Osteoblast (primary cell): ENCODE results near the gene RELB. TPM values are rescaled to one million over a fixed set of nuclear protein-coding genes. Genes with fewer than 3 reads are reported as not detected.

Experiments used
- DNase-seq: peaks from one replicate; pipeline ENCODE4 v3.0.0; 2011; ENCODE audit warnings: low spot score, mixed read lengths; ENCODE audit not compliant: insufficient read length; ENCODE audit errors: missing footprints
- H2AFZ ChIP-seq: 2 replicates; pipeline ENCODE4 v1.6.0; 2011; ENCODE audit warnings: mild to moderate bottlenecking, low read length
- H3K27ac ChIP-seq: 2 replicates; pipeline ENCODE4 v1.5.1; 2011; ENCODE audit warnings: mild to moderate bottlenecking, low read depth, low read length, moderate library complexity
- H3K27me3 ChIP-seq: 2 replicates; pipeline ENCODE4 v1.6.0; 2012; ENCODE audit warnings: mild to moderate bottlenecking, control low read depth, inconsistent platforms, low read length, moderate library complexity; ENCODE audit not compliant: insufficient read depth
- H3K36me3 ChIP-seq: 2 replicates; pipeline ENCODE4 v1.5.1; 2011; ENCODE audit warnings: mild to moderate bottlenecking, low read length, control low read depth, moderate library complexity; ENCODE audit not compliant: insufficient read depth
- H3K4me1 ChIP-seq: 2 replicates; pipeline ENCODE4 v1.5.1; 2011; ENCODE audit warnings: mild to moderate bottlenecking, low read length, control low read depth, moderate library complexity; ENCODE audit not compliant: insufficient read depth
- H3K4me2 ChIP-seq: 2 replicates; pipeline ENCODE4 v1.6.0; 2011; ENCODE audit warnings: mild to moderate bottlenecking, low read length; ENCODE audit not compliant: insufficient read depth
- H3K4me3 ChIP-seq: fragments of 200-600 bp; sonication (generic); 3 replicates; pipeline ENCODE4 v1.5.1; 2012; ENCODE audit warnings: mild to moderate bottlenecking, low read length, inconsistent platforms; ENCODE audit not compliant: insufficient read depth
- H3K79me2 ChIP-seq: 2 replicates; pipeline ENCODE4 v1.6.0; 2012; ENCODE audit warnings: mild to moderate bottlenecking, low read length, control low read depth, inconsistent platforms; ENCODE audit not compliant: insufficient read depth
- H3K9me3 ChIP-seq: 2 replicates; pipeline ENCODE4 v1.5.1; 2011; ENCODE audit warnings: low read depth, low read length, control low read depth
- H4K20me1 ChIP-seq: 2 replicates; pipeline ENCODE4 v1.6.0; 2012; ENCODE audit warnings: mild to moderate bottlenecking, low read length, control low read depth; ENCODE audit not compliant: insufficient read depth
- total RNA-seq: library from RNA; depleted of rRNA; stranded (reverse); fragments of >200 nt; gene quantifications from 2 replicates; pipeline ENCODE4 v1.2.3, GENCODE V29; 2012
- TF ChIP-seq, protein P1 (sequence below): IDR thresholded peaks from 2 replicates; pipeline ENCODE4 v1.5.1; 2011; ENCODE audit warnings: mild to moderate bottlenecking, low read depth, low read length, moderate library complexity; ENCODE audit errors: extremely low read depth

RELB gene
- total RNA-seq, 1 donor: 9.8 TPM

DNA sequence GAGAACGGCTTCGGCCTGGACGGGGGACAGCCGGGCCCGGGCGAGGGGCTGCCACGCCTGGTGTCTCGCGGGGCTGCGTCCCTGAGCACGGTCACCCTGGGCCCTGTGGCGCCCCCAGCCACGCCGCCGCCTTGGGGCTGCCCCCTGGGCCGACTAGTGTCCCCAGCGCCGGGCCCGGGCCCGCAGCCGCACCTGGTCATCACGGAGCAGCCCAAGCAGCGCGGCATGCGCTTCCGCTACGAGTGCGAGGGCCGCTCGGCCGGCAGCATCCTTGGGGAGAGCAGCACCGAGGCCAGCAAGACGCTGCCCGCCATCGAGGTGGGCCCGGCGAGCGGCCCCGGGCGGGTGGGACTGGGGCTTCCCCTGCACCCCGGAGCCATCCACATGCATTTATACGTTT is 10.7 kb downstream of the RELB start:
- Histone ChIP-seq H3K79me2 (no peaks in the 10 kb centered on the region), H3K27me3 (no peaks in the 10 kb centered on the region), H3K4me1 (no peaks in the 10 kb centered on the region), H3K9me3 (no peaks in the 10 kb centered on the region), H4K20me1 (peaks cover 6% of the 10 kb centered on the region), H3K27ac (no peak overlapping the region), H3K4me2 (no peak overlapping the region), H2AFZ (no peak overlapping the region), H3K4me3 (no peak overlapping the region), H3K36me3 (peaks cover 18% of the 10 kb centered on the region)
- no peak for DNase-seq
- TF ChIP-seq, protein P1, sequence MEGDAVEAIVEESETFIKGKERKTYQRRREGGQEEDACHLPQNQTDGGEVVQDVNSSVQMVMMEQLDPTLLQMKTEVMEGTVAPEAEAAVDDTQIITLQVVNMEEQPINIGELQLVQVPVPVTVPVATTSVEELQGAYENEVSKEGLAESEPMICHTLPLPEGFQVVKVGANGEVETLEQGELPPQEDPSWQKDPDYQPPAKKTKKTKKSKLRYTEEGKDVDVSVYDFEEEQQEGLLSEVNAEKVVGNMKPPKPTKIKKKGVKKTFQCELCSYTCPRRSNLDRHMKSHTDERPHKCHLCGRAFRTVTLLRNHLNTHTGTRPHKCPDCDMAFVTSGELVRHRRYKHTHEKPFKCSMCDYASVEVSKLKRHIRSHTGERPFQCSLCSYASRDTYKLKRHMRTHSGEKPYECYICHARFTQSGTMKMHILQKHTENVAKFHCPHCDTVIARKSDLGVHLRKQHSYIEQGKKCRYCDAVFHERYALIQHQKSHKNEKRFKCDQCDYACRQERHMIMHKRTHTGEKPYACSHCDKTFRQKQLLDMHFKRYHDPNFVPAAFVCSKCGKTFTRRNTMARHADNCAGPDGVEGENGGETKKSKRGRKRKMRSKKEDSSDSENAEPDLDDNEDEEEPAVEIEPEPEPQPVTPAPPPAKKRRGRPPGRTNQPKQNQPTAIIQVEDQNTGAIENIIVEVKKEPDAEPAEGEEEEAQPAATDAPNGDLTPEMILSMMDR: no peak

DNA sequence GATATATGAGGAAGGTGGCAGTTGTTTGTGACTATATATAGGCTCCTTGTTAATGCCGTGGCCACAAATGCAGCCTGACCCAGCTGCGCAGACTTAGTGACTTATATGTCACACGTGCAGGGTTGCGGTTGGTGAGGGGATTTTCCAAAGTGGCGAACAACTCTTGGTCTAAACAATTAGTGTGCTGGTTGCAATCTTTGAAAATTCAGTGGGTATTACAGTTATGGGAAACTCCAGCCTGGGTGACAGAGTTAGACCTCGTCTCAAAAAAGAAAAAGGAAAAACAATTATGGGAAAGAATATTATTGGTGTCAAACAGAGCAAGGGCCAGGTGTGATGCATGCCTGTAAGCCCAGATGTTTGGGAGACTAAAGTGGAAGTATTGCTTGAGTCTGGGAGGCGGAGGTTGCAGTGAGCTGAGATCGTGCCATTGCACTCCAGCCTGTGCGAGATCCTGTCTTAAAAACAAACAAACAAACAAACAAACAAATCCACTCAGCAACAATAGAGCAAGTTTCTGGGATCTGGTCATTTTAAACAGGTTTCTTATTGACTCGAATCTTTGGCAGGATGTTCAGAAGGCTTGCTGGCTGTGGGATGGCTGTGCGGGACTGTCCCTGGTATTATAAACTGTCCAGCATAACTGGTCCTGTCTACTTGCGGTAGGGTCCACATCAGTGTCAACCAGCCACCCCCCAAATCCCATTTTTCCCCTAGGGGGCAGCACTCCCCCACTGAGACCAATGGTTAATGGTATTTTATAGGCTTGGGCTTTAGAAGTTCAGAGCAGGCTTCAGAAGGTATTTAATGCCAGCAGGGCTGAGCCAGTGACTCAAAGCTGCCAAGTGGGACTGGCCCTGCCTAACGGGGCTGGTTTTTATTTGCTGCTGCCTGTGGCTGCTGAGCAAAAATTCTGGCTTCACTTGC is 15.4 kb downstream of the RELB start:
- no peak overlapping the region for H3K4me3 ChIP-seq
- H3K9me3 ChIP-seq: no peaks in the 10 kb centered on the region
- H3K79me2 ChIP-seq: no peaks in the 10 kb centered on the region
- H3K4me1 ChIP-seq: peaks cover 3% of the 10 kb centered on the region
- TF ChIP-seq, protein P1: peak; percentile 78
- no peaks in the 10 kb centered on the region for H4K20me1 ChIP-seq
- no peaks in the 10 kb centered on the region for H3K27me3 ChIP-seq
- peak; percentile 99 for DNase-seq
- no peak overlapping the region for H2AFZ ChIP-seq
- H3K36me3 ChIP-seq: peaks cover 11% of the 10 kb centered on the region
- H3K27ac ChIP-seq: no peak overlapping the region
- H3K4me2 ChIP-seq: no peak overlapping the region

DNA sequence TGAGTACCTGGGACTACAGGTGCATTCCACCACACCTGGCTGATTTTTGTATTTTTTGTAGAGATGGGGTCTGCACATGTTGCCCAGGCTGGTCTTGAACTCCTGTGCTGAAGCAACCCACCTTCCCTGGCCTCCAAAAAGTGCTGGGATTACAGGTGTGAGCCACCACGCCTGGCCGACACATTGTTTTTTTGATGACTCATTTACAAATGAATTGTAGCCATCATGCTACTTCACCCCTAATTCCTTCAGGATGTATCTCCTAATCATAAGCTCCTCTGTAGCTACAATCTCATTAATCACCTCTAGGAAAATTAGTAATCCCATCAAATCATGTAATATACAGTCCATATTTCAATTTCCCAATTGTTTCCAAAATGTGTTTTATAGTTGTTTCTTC is 17.9 kb downstream of the RELB start:
- no peak overlapping the region for H3K4me2 ChIP-seq
- no peak overlapping the region for H2AFZ ChIP-seq
- TF ChIP-seq, protein P1: no peak
- no peaks in the 10 kb centered on the region for H4K20me1 ChIP-seq
- no peak overlapping the region for H3K4me3 ChIP-seq
- no peak overlapping the region for H3K27ac ChIP-seq
- peaks cover 3% of the 10 kb centered on the region for H3K4me1 ChIP-seq
- no peak for DNase-seq
- peaks cover 5% of the 10 kb centered on the region for H3K36me3 ChIP-seq
- no peaks in the 10 kb centered on the region for H3K79me2 ChIP-seq
- H3K9me3 ChIP-seq: no peaks in the 10 kb centered on the region
- no peaks in the 10 kb centered on the region for H3K27me3 ChIP-seq

DNA sequence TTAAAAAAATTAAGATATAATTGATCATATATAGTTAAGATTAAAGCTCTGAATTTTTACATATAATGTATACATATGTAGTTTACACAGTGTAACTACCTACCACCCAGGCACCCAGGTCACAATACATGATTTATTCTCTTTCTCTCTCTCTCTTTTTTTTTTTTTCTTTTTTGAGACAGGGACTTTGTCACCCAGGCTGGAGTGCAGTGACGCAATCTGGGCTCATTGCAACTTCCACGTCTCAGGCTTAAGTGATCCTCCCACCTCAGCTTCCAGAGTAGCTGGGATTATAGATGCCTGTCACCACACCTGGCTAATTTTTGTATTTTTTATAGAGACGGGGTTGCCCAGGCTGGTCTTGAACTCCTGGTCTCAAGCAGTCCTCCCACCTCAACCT is 18.8 kb downstream of the RELB start:
- H4K20me1 ChIP-seq: no peaks in the 10 kb centered on the region
- H3K27me3 ChIP-seq: no peaks in the 10 kb centered on the region
- no peak for DNase-seq
- no peaks in the 10 kb centered on the region for H3K9me3 ChIP-seq
- peaks cover 5% of the 10 kb centered on the region for H3K36me3 ChIP-seq
- no peak overlapping the region for H2AFZ ChIP-seq
- peaks cover 3% of the 10 kb centered on the region for H3K4me1 ChIP-seq
- H3K4me3 ChIP-seq: no peak overlapping the region
- no peaks in the 10 kb centered on the region for H3K79me2 ChIP-seq
- TF ChIP-seq, protein P1: no peak
- H3K4me2 ChIP-seq: no peak overlapping the region
- H3K27ac ChIP-seq: no peak overlapping the region
